ENCODE data around the gene PLXND1. TPM values are rescaled to one million over a fixed set of nuclear protein-coding genes. Genes with fewer than 3 reads are reported as not detected.

PLXND1 gene
- total RNA-seq, 4 donors from 2014 or later, result 191 to 351 (median 205) TPM

DNA sequence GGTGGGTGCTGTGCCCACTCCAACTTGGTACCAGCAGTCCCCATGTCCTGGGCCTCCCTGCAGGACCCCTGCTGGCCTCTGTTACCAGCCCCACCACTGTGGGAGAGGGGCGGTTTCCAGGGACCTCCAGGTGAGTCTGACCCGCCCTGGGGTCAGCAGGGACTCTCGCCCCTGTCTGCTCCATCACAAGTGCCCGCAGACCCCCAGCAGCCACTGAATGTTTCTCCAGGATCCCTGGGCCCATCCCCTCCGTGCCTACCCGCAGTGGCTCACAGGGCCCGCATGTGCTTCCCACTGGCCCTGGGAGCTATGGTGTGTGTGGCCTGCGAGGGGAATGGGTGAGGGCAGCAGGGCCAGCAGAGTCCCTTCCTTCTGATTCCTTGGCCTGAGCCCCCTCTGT is 87.9 kb downstream of the PLXND1 start:
- TF ChIP-seq CTCF (IDR thresholded peaks at IDR 0.05; ENCODE audit: low read depth), result no peak

GRCh38 chr3:129518038-129518561 is 88.4 kb downstream of the PLXND1 start:
- no peak for TF ChIP-seq CTCF (IDR thresholded peaks at IDR 0.05; ENCODE audit: low read depth)

DNA sequence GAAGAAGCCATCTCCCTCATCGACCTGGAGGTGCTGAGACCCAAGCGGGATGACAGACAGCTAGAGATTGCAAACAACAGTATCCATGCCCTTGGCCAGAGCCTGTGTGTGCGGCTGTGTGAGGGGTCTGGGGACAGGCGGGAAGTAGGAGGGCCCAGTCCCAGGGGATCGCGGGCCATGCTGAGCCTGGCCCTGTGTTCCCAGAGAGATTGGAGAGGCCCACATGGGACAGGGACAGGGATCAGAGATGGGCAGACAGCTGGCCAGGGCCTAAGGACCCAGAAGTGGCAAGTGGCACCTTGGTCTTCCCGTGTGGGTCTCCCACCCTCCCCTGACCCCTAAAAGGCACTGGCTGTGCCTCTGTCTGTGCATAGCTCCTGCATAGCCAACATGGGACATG is 89.0 kb downstream of the PLXND1 start:
- TF ChIP-seq CTCF (IDR thresholded peaks at IDR 0.05; ENCODE audit: low read depth), result no peak

DNA sequence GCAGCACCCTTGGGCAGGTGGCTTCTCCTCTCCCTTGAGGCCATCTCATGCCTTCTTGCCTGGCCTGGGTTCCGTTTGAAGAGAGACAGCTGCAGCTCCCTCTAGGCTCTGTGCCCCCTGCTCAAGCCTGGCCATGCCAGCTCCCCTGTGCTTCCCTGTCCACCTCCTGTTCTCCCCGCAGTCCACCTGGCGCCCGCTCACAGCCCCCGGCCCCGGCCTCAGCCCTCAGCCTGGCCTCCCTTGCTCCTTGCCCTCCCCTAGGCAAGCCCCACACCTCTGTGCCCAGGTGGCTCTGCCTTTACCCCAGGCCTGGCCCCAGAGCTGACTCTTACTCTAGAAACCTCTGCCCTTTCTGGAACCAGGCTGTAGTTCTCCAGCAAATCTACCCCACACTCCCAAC is 91.9 kb downstream of the PLXND1 start:
- no peak for TF ChIP-seq CTCF (IDR thresholded peaks at IDR 0.05; ENCODE audit: low read depth)

DNA sequence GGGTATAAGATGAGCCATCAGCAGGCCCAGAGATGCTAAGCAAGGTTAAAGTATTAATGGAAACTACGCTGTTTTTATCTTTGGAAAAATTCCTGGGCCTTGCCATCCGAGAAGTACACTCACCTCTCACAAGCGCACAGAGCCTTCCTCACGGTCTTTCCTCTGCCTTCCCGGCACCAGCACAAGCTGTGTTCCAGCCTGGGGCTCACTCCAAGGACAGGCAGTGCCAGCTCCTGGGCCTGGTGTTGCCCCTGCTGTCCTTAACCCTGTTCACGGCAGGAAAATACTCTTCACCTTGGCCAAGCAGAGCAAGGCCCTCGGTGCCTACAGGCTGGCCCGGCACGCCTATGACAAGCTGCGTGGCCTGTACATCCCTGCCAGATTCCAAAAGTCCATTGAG is 92.4 kb downstream of the PLXND1 start:
- no peak for TF ChIP-seq CTCF (IDR thresholded peaks at IDR 0.05; ENCODE audit: low read depth)

- no peak for TF ChIP-seq CTCF (IDR thresholded peaks at IDR 0.05; ENCODE audit: low read depth)
Measured at GRCh38 chr3:129513705-129514104, 92.8 kb downstream of the PLXND1 start.

GRCh38 chr3:129512595-129512994 is 93.9 kb downstream of the PLXND1 start:
- TF ChIP-seq CTCF (IDR thresholded peaks at IDR 0.05; ENCODE audit: low read depth), result no peak
